Thyroid gland (tissue), 4 donors: ENCODE data around the gene EEIG2. TPM values are rescaled to one million over a fixed set of nuclear protein-coding genes. Genes with fewer than 3 reads are reported as not detected.

Experiments
- DNase-seq, 2 donors: peaks; one replicate each; pipeline ENCODE4 v3.0.0-alpha.2; 2019
- H3K27ac ChIP-seq, 3 donors: fragments of 200-600 bp; sonication (generic); 1 replicate in 2 of 3; 2 replicates in 1 of 3; pipeline ENCODE4 v1.5.1; 2016 to 2019; ENCODE audit warnings: mild to moderate bottlenecking in 1 of 3, moderate library complexity in 1 of 3
- H3K27me3 ChIP-seq: fragments of 200-600 bp; sonication (generic); one replicate; pipeline ENCODE4 v1.5.1; 2019
- H3K36me3 ChIP-seq, 2 donors: fragments of 200-600 bp; sonication (generic); one replicate each; pipeline ENCODE4 v1.5.1; 2016 to 2019
- H3K4me1 ChIP-seq, 2 donors: fragments of 200-600 bp; sonication (generic); one replicate each; pipeline ENCODE4 v1.5.1; 2017 to 2019
- H3K4me3 ChIP-seq, 3 donors: fragments of 200-600 bp; sonication (generic); replicated peaks in 1 of 3; 1 replicate in 2 of 3; 2 replicates in 1 of 3; pipeline ENCODE4 v1.5.1; 2016; ENCODE audit warnings: mild to moderate bottlenecking in 1 of 3
- H3K9me3 ChIP-seq: fragments of 200-600 bp; sonication (generic); one replicate; pipeline ENCODE4 v1.5.1; 2017
- POLR2A ChIP-seq, 2 donors: fragments of 450-650 bp; IDR thresholded peaks; one replicate each; pipeline ENCODE4 v1.6.1; 2017; ENCODE audit warnings: antibody characterized with exemption in 2 of 2, mild to moderate bottlenecking in 2 of 2, moderate library complexity in 1 of 2
- WGBS, 2 donors: methylation state at CpG; one replicate each; pipeline ENCODE4 v1.1.5; 2017; 5-methylcytosine and 5-hydroxymethylcytosine counted together
- intact Hi-C: fragments of 100-400 bp; cut with DNase I; formaldehyde crosslinking; loops from one replicate; pipeline ENCODE4 v1.15.1; 2023
- total RNA-seq, 4 donors: library from RNA; depleted of rRNA; stranded (reverse); fragments of >200 nt; gene quantifications; one replicate each; pipeline ENCODE4 v1.2.3, GENCODE V29; 2016
- TF ChIP-seq, protein P1 (sequence below), 6 experiments: fragments of 200-600 bp in 3 of 6; fragments of 450-650 bp in 3 of 6; sonication (generic) in 3 of 6; IDR thresholded peaks; one replicate each; pipeline ENCODE4 v1.5.1; 2016 to 2019; ENCODE audit warnings: antibody characterized with exemption in 6 of 6, mild to moderate bottlenecking in 2 of 6, inconsistent platforms in 1 of 6, moderate library complexity in 1 of 6

EEIG2 gene
- total RNA-seq, 4 donors from 2014 or later: 7.4 to 11.8 (median 8.2) TPM

- no peaks in the 10 kb centered on the region for H3K4me1 ChIP-seq
- no peak overlapping the region for H3K27ac ChIP-seq
- no peaks in the 10 kb centered on the region for H3K9me3 ChIP-seq
- H3K27me3 ChIP-seq: no peaks in the 10 kb centered on the region
- intact Hi-C loops: no loop called here
- TF ChIP-seq POLR2A (IDR thresholded peaks at IDR 0.05): no peak
- TF ChIP-seq, protein P1, sequence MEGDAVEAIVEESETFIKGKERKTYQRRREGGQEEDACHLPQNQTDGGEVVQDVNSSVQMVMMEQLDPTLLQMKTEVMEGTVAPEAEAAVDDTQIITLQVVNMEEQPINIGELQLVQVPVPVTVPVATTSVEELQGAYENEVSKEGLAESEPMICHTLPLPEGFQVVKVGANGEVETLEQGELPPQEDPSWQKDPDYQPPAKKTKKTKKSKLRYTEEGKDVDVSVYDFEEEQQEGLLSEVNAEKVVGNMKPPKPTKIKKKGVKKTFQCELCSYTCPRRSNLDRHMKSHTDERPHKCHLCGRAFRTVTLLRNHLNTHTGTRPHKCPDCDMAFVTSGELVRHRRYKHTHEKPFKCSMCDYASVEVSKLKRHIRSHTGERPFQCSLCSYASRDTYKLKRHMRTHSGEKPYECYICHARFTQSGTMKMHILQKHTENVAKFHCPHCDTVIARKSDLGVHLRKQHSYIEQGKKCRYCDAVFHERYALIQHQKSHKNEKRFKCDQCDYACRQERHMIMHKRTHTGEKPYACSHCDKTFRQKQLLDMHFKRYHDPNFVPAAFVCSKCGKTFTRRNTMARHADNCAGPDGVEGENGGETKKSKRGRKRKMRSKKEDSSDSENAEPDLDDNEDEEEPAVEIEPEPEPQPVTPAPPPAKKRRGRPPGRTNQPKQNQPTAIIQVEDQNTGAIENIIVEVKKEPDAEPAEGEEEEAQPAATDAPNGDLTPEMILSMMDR (IDR thresholded peaks at IDR 0.05): no peak
- WGBS, 2 donors: 99% methylated on average over 2 of the region's 2 CpGs
- H3K4me3 ChIP-seq: no peak overlapping the region
- no peak for DNase-seq
- no peaks in the 10 kb centered on the region for H3K36me3 ChIP-seq
Measured at GRCh38 chr1:108573183-108573582, 13.3 kb downstream of the EEIG2 start.

GRCh38 chr1:108574008-108574407, 14.1 kb downstream of the EEIG2 start:
- intact Hi-C loops: no loop called here
- Histone ChIP-seq H3K4me3 (no peak overlapping the region), H3K36me3 (no peaks in the 10 kb centered on the region), H3K27me3 (no peaks in the 10 kb centered on the region), H3K27ac (no peak overlapping the region), H3K9me3 (no peaks in the 10 kb centered on the region), H3K4me1 (no peaks in the 10 kb centered on the region)
- DNase-seq: no peak
- TF ChIP-seq POLR2A (IDR thresholded peaks at IDR 0.05): no peak
- TF ChIP-seq, protein P1 (IDR thresholded peaks at IDR 0.05): no peak

GRCh38 chr1:108575375-108575774, 15.5 kb downstream of the EEIG2 start:
- intact Hi-C loops: no loop called here
- H3K4me3 ChIP-seq: no peak overlapping the region
- no peak for DNase-seq
- H3K36me3 ChIP-seq: no peaks in the 10 kb centered on the region
- TF ChIP-seq, protein P1 (IDR thresholded peaks at IDR 0.05): no peak
- no peaks in the 10 kb centered on the region for H3K4me1 ChIP-seq
- no peak overlapping the region for H3K27ac ChIP-seq
- H3K27me3 ChIP-seq: no peaks in the 10 kb centered on the region
- H3K9me3 ChIP-seq: no peaks in the 10 kb centered on the region

- 76 to 85% methylated on average over 4 of the region's 4 CpGs for WGBS, 2 donors
- Histone ChIP-seq H3K4me3 (no peak overlapping the region), H3K27me3 (no peaks in the 10 kb centered on the region), H3K27ac (no peak overlapping the region), H3K36me3 (no peaks in the 10 kb centered on the region), H3K4me1 (peaks cover 0 to 4% of the 10 kb centered on the region in 2 donors), H3K9me3 (no peaks in the 10 kb centered on the region)
- TF ChIP-seq, protein P1 (IDR thresholded peaks at IDR 0.05): no peak
- no peak for TF ChIP-seq POLR2A (IDR thresholded peaks at IDR 0.05)
- intact Hi-C loops: no loop called here
- no peak for DNase-seq
Measured at GRCh38 chr1:108583757-108584427, 24.0 kb downstream of the EEIG2 start.

GRCh38 chr1:108584428-108584856, 24.5 kb downstream of the EEIG2 start:
- no peak for DNase-seq
- H3K9me3 ChIP-seq: no peaks in the 10 kb centered on the region
- H3K4me1 ChIP-seq: peaks cover 0 to 4% of the 10 kb centered on the region in 2 donors
- H3K36me3 ChIP-seq: no peaks in the 10 kb centered on the region
- H3K4me3 ChIP-seq: no peak overlapping the region
- WGBS, 2 donors: 76 to 82% methylated on average over 5 of the region's 5 CpGs
- TF ChIP-seq POLR2A (IDR thresholded peaks at IDR 0.05): no peak
- TF ChIP-seq, protein P1 (IDR thresholded peaks at IDR 0.05): no peak
- no peaks in the 10 kb centered on the region for H3K27me3 ChIP-seq
- intact Hi-C loops: no loop called here
- no peak overlapping the region for H3K27ac ChIP-seq
